Stimulated activated CD8-positive, alpha-beta memory T cell treated with anti-CD3 and anti-CD28 coated beads, Interleukin-2, amount 100 ng/mL, for 1 hour (primary cell): ENCODE results near the gene GYS1.
A peak's percentile ranks its signal among the peaks of the same experiment; 100 is the strongest.

ENCODE experiments used
- DNase-seq, 2 donors: peaks; one replicate each; pipeline ENCODE4 v3.0.0-alpha.2; 2020; ENCODE audit warnings: low read depth in 2 of 2

GYS1 gene

DNA sequence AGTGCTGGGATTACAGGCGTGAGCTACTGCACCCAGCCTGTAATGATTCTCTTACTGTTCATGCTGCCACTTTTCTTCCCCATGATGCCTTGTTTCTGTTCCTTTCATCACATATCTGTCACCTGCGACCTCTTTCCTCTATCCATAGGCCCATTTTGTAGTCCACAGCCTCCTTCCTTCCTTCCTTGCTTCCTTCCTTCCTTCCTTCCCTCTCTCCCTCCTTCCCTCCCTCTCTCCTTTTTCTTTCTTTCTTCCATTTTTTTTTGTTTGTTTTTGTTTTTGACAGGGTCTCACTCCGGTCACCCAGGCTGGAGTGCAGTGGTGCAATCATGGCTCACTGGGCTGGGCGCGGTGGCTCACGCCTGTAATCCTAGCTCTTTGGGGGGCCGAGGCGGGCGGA is 4.2 kb downstream of the GYS1 start:
- DNase-seq = no peak

DNA sequence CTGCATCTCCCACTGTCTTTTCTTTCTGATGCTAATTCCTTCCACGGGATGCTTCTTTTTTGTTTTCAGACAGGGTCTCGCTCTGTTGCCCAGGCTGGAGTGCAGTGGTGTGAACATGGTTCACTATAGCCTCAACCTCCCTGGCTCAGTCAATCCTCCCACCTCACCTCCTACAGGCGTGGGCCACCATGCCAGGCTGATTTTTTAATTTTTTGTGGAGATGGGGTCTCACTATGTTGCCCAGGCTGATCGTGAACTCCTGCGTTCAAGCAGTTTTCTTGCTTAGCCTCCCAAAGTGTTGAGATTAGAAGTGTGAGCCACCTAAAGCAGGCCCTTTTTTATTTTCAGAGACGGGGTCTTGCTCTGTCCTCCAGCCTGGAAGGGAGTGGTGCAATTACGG is 4.8 kb downstream of the GYS1 start:
- DNase-seq = no peak

- no peak for DNase-seq
Measured at GRCh38 chr19:48987323-48987722, 5.8 kb downstream of the GYS1 start.

- no peak for DNase-seq
Measured at GRCh38 chr19:48986211-48986610, 6.9 kb downstream of the GYS1 start.

GRCh38 chr19:48985711-48986110 is 7.4 kb downstream of the GYS1 start:
- DNase-seq = no peak

DNA sequence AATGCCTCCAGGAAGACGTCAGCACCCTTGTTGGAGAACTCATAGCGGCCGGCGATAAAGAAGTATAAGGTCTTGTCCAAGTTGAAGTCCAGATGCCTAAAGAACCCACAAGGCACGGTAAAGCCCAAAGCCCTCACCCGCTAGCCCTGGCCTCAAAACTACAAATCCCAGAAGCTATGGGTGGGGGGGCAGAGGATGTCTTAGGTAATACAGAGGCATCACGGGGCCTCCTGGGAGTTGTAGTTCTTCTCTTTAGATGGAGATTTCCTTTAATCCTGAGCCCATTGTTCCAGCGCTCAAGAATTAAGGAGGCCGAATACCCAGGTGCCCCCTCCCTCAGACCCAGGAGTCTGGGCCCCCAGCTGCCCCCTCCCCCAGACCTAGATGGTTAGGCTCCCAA is 10.8 kb downstream of the GYS1 start:
- DNase-seq = no peak

DNA sequence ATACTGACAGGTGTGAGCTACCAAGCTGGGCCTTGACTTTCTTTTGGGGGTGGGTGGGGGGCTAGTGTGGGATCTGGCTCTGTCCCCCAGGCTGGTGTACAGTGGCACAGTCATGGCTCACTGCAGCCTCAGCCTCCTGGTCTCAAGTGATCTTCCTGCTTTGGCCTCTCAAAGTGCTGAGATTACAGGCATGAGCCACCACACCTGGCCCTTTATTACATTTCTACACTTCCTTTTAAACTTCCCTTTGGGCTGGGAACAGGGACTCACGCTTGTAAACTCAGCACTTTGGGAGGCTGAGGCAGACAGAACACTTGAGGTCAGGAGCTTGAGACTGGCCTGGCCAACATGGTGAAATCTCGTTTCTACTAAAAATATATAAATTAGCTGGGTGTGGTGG is 16.0 kb downstream of the GYS1 start:
- no peak for DNase-seq

- no peak for DNase-seq
Measured at GRCh38 chr19:48975947-48976847, 16.9 kb downstream of the GYS1 start.

GRCh38 chr19:48970923-48971395 is 22.1 kb downstream of the GYS1 start:
- DNase-seq = peak; percentile 70 to 71

DNA sequence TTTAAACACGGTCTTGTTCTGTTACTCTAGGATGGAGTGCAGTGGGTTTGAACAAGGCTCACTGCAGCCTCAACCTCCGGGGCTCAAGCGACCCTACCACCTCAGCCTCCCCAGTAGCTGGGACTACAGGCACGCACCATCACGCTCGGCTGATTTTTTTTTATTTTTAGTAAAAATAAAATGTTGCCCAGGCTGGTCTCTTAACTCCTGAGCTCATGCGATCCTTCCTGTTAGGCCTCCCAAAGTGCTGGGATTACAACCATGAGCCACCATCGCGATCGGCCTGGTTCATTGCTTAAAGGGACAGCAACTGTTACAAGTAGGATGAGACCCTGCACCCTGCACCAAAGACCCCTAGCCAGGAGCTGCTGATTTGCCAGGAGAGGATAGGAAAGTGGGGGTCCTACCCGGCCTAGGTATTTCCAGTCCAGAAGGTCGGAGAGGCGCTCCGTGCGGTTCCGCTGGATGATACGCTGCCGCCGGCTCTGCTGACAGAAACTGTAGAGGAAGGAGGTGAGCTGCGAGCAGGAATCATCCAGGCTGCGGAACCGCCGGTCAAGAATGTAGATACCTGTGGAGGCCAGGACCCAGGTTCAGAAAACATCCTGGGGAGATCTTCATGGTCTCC is 22.9 kb downstream of the GYS1 start:
- no peak for DNase-seq

GRCh38 chr19:48969276-48970138 is 23.6 kb downstream of the GYS1 start:
- no peak for DNase-seq

DNA sequence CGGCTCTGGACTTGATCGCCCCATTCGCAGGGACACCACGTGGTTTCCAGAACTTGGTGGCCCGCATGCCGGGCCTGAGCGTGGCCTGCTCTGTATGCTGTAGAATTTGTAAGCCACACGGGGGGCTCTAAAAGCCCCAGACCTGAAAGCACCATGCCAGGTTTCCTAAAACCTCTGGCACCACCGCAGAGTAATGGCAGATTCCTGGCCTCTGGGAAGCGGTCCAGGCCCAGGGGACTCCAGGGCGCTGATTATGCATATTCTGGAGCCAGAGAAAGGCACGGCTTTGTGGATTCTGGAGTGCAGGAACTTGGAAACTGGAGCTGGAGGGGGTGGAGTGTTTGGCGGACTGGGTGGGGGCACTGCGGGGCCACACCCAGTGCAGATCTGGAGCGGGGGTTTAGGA is 24.3 kb downstream of the GYS1 start:
- no peak for DNase-seq

DNA sequence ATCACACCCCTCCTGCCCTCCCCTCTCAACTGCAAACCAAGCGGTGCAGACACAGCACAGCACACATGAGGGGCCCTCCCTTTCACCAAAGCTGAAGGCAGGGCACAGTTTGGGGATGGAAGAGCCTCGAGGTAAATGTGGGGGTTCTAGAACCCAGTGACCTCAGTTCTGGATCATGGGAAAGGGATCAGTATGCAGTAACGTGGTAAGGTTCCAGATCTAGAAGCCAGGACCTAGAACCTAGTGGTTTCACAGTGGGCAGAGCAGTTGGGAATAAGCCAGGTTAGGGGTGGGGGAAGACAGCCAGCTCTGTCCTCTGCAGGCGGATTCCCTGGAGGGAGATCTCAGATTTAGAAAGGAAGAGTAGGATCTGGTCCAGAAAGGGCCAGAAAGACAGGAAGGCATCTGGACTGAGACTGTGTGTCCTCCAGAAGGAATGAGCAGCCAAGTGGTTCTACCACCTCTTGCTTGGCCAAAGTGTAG is 24.9 kb downstream of the GYS1 start:
- DNase-seq = no peak

DNA sequence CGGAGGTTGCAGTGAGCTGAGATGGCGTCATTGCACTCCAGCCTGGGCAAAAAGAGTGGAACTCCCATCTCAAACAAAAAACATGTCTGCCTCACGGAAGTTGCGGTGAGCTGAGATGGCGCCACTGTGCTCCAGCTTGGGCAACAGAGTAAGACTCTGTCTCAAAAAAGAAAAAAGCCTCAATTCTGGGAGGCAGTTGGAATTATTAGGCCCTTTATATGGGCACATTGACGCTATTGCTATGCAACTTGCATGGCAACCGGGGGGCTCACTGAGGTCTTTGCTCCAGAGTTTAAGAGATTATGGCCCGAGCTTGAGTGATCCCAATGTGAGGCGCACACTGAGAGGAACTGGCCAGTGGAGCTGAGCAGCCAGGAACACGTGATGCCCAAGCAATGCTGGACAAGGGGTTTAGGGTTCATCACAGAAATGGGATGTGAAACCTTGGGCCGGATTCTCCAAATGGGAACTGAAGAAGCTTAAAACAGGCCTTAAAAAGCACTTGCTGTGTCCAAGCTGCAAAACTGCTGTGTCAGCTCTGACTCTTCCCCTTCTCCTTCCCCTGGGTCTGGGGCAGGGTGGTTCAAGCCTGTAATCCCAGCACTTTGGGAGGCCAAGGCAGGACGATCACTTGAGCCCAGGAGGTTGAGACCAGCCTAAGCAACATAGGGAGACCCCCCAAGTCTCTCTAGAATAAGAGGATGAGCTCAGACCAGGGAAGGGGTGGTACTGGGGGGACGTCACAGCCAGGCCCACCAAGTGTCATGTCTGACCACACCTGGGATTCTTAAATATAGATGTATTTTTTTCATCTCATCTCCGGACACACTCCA is 25.5 kb downstream of the GYS1 start:
- no peak for DNase-seq

DNA sequence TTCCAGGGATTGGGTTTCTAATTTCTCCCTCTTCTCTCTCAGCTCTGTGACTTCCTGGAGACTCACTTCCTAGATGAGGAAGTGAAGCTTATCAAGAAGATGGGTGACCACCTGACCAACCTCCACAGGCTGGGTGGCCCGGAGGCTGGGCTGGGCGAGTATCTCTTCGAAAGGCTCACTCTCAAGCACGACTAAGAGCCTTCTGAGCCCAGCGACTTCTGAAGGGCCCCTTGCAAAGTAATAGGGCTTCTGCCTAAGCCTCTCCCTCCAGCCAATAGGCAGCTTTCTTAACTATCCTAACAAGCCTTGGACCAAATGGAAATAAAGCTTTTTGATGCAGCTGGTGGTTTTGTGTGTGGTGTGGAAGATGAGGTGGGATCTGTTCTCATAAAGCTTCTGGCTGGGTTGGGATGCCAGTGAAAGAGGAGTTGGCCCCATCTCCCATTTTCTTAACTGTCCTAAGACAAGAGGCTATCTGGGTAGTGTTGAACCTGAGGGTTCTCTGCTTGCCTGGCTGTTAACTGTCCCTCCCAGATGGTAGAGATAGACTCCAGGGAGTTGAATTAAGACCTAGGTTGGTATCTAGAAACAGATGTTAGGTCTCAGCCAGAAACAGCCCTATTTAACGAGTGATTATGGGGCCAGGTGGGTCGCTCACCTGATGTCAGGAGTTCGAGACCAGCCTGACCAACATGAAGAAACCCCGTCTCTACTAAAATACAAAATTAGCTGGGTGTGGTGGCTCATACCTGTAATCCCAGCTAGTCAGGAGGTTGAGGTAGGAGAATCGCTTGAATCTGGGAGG is 26.4 kb downstream of the GYS1 start:
- DNase-seq = no peak

GRCh38 chr19:48965806-48966540 is 27.1 kb downstream of the GYS1 start:
- DNase-seq = peak; percentile 77 to 78

DNA sequence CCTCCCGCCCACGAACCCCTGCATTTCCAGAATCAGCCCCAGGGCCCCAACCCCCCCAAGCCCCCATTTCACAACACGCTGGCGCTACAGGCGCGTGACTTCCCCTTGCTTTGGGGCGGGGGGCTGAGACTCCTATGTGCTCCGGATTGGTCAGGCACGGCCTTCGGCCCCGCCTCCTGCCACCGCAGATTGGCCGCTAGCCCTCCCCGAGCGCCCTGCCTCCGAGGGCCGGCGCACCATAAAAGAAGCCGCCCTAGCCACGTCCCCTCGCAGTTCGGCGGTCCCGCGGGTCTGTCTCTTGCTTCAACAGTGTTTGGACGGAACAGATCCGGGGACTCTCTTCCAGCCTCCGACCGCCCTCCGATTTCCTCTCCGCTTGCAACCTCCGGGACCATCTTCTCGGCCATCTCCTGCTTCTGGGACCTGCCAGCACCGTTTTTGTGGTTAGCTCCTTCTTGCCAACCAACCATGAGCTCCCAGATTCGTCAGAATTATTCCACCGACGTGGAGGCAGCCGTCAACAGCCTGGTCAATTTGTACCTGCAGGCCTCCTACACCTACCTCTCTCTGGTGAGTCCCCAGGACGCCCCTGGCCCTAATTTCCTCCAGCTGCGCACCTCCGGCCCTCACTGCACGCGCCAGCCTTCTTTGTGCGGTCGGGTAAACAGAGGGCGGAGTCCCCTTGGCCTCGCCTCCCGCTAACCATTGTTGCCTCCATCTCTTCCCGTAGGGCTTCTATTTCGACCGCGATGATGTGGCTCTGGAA is 27.9 kb downstream of the GYS1 start, which contains the start of gene FTL:
Gene FTL (plus strand): TSS at position 270 of the 766 bp plus-strand sequence. CDS start 199 bp downstream, at position 469.
- DNase-seq = peak; percentile 73 to 78

GRCh38 chr19:48964205-48965039 is 28.7 kb downstream of the GYS1 start:
- DNase-seq = no peak
